Uterus (tissue), 4 donors: ENCODE data around the gene CASKIN2. TPM values are rescaled to one million over a fixed set of nuclear protein-coding genes. Genes with fewer than 3 reads are reported as not detected.

Experiments
- DNase-seq, 2 donors: peaks; one replicate each; pipeline ENCODE4 v3.0.0-alpha.2; 2019 to 2020
- H3K27ac ChIP-seq, 2 donors: fragments of 200-600 bp; sonication (generic); 1 replicate in 1 of 2; 2 replicates in 1 of 2; pipeline ENCODE4 v1.5.1; 2016 to 2018
- H3K27me3 ChIP-seq, 2 donors: fragments of 200-600 bp; sonication (generic); one replicate each; pipeline ENCODE4 v1.5.1; 2018 to 2019; ENCODE audit warnings: control low read depth in 1 of 2
- H3K36me3 ChIP-seq, 2 donors: fragments of 200-600 bp; sonication (generic); one replicate each; pipeline ENCODE4 v1.5.1; 2019; ENCODE audit warnings: control low read depth in 1 of 2
- H3K4me1 ChIP-seq, 2 donors: fragments of 200-600 bp; sonication (generic); one replicate each; pipeline ENCODE4 v1.5.1; 2018 to 2019; ENCODE audit warnings: control low read depth in 1 of 2
- H3K4me3 ChIP-seq, 2 donors: fragments of 200-600 bp; sonication (generic); 1 replicate in 1 of 2; 2 replicates in 1 of 2; pipeline ENCODE4 v1.5.1; 2018 to 2019; ENCODE audit warnings: mild to moderate bottlenecking in 1 of 2
- H3K9me3 ChIP-seq, 2 donors: fragments of 200-600 bp; sonication (generic); one replicate each; pipeline ENCODE4 v1.5.1; 2019; ENCODE audit warnings: control low read depth in 1 of 2
- CTCF ChIP-seq, 4 experiments: fragments of 200-600 bp in 2 of 4; fragments of 450-650 bp in 2 of 4; sonication (generic) in 2 of 4; IDR thresholded peaks; one replicate each; pipeline ENCODE4 v1.5.1; 2016 to 2019; ENCODE audit warnings: antibody characterized with exemption in 4 of 4, mild to moderate bottlenecking in 2 of 4, moderate library complexity in 1 of 4
- POLR2A ChIP-seq, 2 donors: fragments of 450-650 bp; IDR thresholded peaks; one replicate each; pipeline ENCODE4 v1.6.1; 2016; ENCODE audit warnings: antibody characterized with exemption in 2 of 2, mild to moderate bottlenecking in 1 of 2, moderate library complexity in 1 of 2
- intact Hi-C: fragments of 100-400 bp; cut with DNase I; formaldehyde crosslinking; loops from one replicate; pipeline ENCODE4 v1.15.1; 2023; ENCODE audit warnings: low total_unique reads
- total RNA-seq, 4 donors: library from RNA; depleted of rRNA in 3 of 4; stranded (reverse); fragments of >200 nt in 3 of 4; gene quantifications; one replicate each; pipeline versions ENCODE4 v1.1.0 to v1.2.4, GENCODE V29; 2014 to 2023
- donor health status: DM: yes; HTN: yes; CAD: no.

CASKIN2 gene
- total RNA-seq, 4 donors from 2014 or later, result 7.4 to 122 (median 15.5) TPM

- intact Hi-C loops, result no loop called here
- TF ChIP-seq CTCF (IDR thresholded peaks at IDR 0.05), result no peak
- TF ChIP-seq POLR2A (IDR thresholded peaks at IDR 0.05), result no peak
- no peak overlapping the region for H3K27ac ChIP-seq
- no peaks in the 10 kb centered on the region for H3K27me3 ChIP-seq
- no peaks in the 10 kb centered on the region for H3K9me3 ChIP-seq
- H3K4me1 ChIP-seq, result no peaks in the 10 kb centered on the region
- no peak overlapping the region for H3K4me3 ChIP-seq
- DNase-seq, result no peak
- H3K36me3 ChIP-seq, result no peaks in the 10 kb centered on the region
Observed at GRCh38 chr17:75551266-75551665, 35.9 kb upstream of the CASKIN2 start.

- DNase-seq, result no peak
- intact Hi-C loops, result no loop called here
- H3K4me3 ChIP-seq, result no peak overlapping the region
- H3K4me1 ChIP-seq, result no peaks in the 10 kb centered on the region
- H3K27me3 ChIP-seq, result no peaks in the 10 kb centered on the region
- no peaks in the 10 kb centered on the region for H3K9me3 ChIP-seq
- TF ChIP-seq CTCF (IDR thresholded peaks at IDR 0.05) (no peak), POLR2A (IDR thresholded peaks at IDR 0.05) (no peak)
- H3K27ac ChIP-seq, result no peak overlapping the region
- no peaks in the 10 kb centered on the region for H3K36me3 ChIP-seq
Observed at GRCh38 chr17:75550139-75550465, 34.8 kb upstream of the CASKIN2 start.

GRCh38 chr17:75549246-75550138 lies 34.2 kb upstream of the CASKIN2 start:
- Histone ChIP-seq H3K9me3 (no peaks in the 10 kb centered on the region), H3K36me3 (no peaks in the 10 kb centered on the region), H3K4me1 (no peaks in the 10 kb centered on the region), H3K4me3 (no peak overlapping the region), H3K27me3 (no peaks in the 10 kb centered on the region), H3K27ac (no peak overlapping the region)
- intact Hi-C loops, result no loop called here
- peak in 1 of 2 donors; percentile 35 for TF ChIP-seq POLR2A (IDR thresholded peaks at IDR 0.05)
- no peak for TF ChIP-seq CTCF (IDR thresholded peaks at IDR 0.05)
- DNase-seq, result no peak

GRCh38 chr17:75548813-75549212 lies 33.5 kb upstream of the CASKIN2 start:
- H3K27me3 ChIP-seq, result no peaks in the 10 kb centered on the region
- intact Hi-C loops, result no loop called here
- H3K27ac ChIP-seq, result no peak overlapping the region

More at GRCh38 chr17:75548813-75549212, 33.5 kb upstream of the CASKIN2 start:
- TF ChIP-seq POLR2A (IDR thresholded peaks at IDR 0.05) (no peak), CTCF (IDR thresholded peaks at IDR 0.05) (no peak)
- no peaks in the 10 kb centered on the region for H3K9me3 ChIP-seq
- no peak overlapping the region for H3K4me3 ChIP-seq
- no peak for DNase-seq
- H3K36me3 ChIP-seq, result no peaks in the 10 kb centered on the region
- H3K4me1 ChIP-seq, result no peaks in the 10 kb centered on the region
